Spleen (tissue), 7 donors: ENCODE data around the gene YES1.
A peak's percentile ranks its signal among the peaks of the same experiment; 100 is the strongest.

ENCODE experiments used
- CTCF ChIP-seq, 11 experiments: fragments of 200-600 bp in 7 of 11; fragments of 450-650 bp in 4 of 11; sonication (generic) in 4 of 11; IDR thresholded peaks in 8 of 11; conservative IDR thresholded peaks in 3 of 11; 1 replicate in 7 of 11; 2 replicates in 4 of 11; pipeline versions ENCODE4 v1.4.0 to v1.8.0; 2016 to 2021; ENCODE audit warnings: antibody characterized with exemption in 11 of 11, inconsistent platforms in 4 of 11, mild to moderate bottlenecking in 1 of 11
- POLR2A ChIP-seq, 3 donors: fragments of 450-650 bp; IDR thresholded peaks; one replicate each; pipeline ENCODE4 v1.5.1; 2017; ENCODE audit warnings: antibody characterized with exemption in 3 of 3, mild to moderate bottlenecking in 1 of 3
- POLR2AphosphoS5 ChIP-seq, 3 donors: sonication (generic); formaldehyde crosslinking; IDR thresholded peaks; one replicate each; pipeline ENCODE4 v1.5.1; 2017; ENCODE audit warnings: antibody characterized with exemption in 3 of 3
- donor health status: DM: no; HTN: no; CAD: no; lungs with moderate emphysema.
- donor health status: DM: no; HTN: no; CAD: no.
- donor health status: DM: no; HTN: no; CAD: no.

- TF ChIP-seq POLR2A (IDR thresholded peaks at IDR 0.05) = peak in 1 of 3 donors; percentile 26
- no peak for TF ChIP-seq CTCF (IDR thresholded peaks at IDR 0.05 in 8 of 11, conservative IDR thresholded peaks at IDR 0.05 in 3 of 11)
- TF ChIP-seq POLR2AphosphoS5 (IDR thresholded peaks at IDR 0.05) = peak; percentile 63 to 82 (median 80)
Measured at GRCh38 chr18:811892-812375, at the start of gene YES1.
